Ovary (tissue), 9 donors: Measurements from ENCODE around the gene MICA. TPM values are rescaled to one million over a fixed set of nuclear protein-coding genes. Genes with fewer than 3 reads are reported as not detected.
"Not testable (repeated sequence)": the region's sequence is repeated elsewhere in the genome, so short reads cannot be mapped to it uniquely, and the experiment has no call there.

Source experiments
- DNase-seq, 5 donors: peaks; one replicate each; pipeline ENCODE4 v3.0.0-alpha.2; 2019 to 2020
- H3K27ac ChIP-seq, 2 donors: fragments of 200-600 bp; one replicate each; pipeline versions ENCODE4 v1.5.1 to v1.8.0; 2019 to 2022
- H3K27me3 ChIP-seq: fragments of 200-600 bp; one replicate; pipeline ENCODE4 v1.8.0; 2022
- H3K36me3 ChIP-seq: fragments of 200-600 bp; sonication (generic); one replicate; pipeline ENCODE4 v1.5.1; 2019
- H3K4me1 ChIP-seq: one replicate; pipeline ENCODE4 v1.8.1; 2013; ENCODE audit warnings: mild to moderate bottlenecking, moderate library complexity; ENCODE audit not compliant: insufficient read depth
- H3K4me3 ChIP-seq: fragments of 200-600 bp; sonication (generic); one replicate; pipeline ENCODE4 v1.5.1; 2017
- H3K9me3 ChIP-seq, 2 donors: fragments of 200-600 bp in 1 of 2; sonication (generic) in 1 of 2; one replicate each; pipeline versions ENCODE4 v1.5.1 to v1.8.1; 2013 to 2019; ENCODE audit warnings: mild to moderate bottlenecking in 1 of 2, moderate library complexity in 1 of 2
- CTCF ChIP-seq, 3 donors: fragments of 450-650 bp in 2 of 3; fragments of 200-600 bp in 1 of 3; IDR thresholded peaks; one replicate each; pipeline versions ENCODE4 v1.5.1 to v1.8.0; 2016 to 2022; ENCODE audit warnings: antibody characterized with exemption in 3 of 3, mild to moderate bottlenecking in 1 of 3
- EP300 ChIP-seq: sonication (generic); formaldehyde crosslinking; IDR thresholded peaks from one replicate; pipeline ENCODE4 v1.6.1; 2017; ENCODE audit warnings: antibody characterized with exemption
- POLR2A ChIP-seq: fragments of 450-650 bp; IDR thresholded peaks from one replicate; pipeline ENCODE4 v1.6.1; 2017; ENCODE audit warnings: antibody characterized with exemption, mild to moderate bottlenecking, moderate library complexity
- WGBS, 3 donors: extraction: QIAGEN DNeasy Blood & Tissue Kit in 1 of 3; methylation state at CpG; one replicate each; pipeline versions ENCODE4 v1.1.5 to v1.1.7; 2013 to 2017; 5-methylcytosine and 5-hydroxymethylcytosine counted together
- intact Hi-C, 4 donors: fragments of 100-400 bp; cut with DNase I; formaldehyde crosslinking; loops; one replicate each; pipeline versions ENCODE4 v1.11.0 to v1.15.1; 2022 to 2023
- polyA plus RNA-seq, 2 donors: library from polyadenylated mRNA; stranded (reverse); fragments of 200-250 nt in 1 of 2; fragments of 350-450 nt in 1 of 2; fragmentation: Illumina TruSeq in 1 of 2; extraction: RNeasy Lipid Tissue Mini Kit (QIAGEN cat#74804) in 1 of 2; gene quantifications; one replicate each; pipeline ENCODE4 v1.2.3, GENCODE V29; 2013 to 2014
- total RNA-seq, 7 donors: library from RNA; depleted of rRNA in 2 of 7; stranded (reverse); fragments of >200 nt in 2 of 7; fragmentation: NEBNext Ultra II Directional in 3 of 7; extraction: Animal tissue kit (Norgen Biotek cat#: 25700) in 3 of 7; gene quantifications; one replicate each; pipeline versions ENCODE4 v1.1.0 to v1.2.4, GENCODE V29; 2016 to 2023
- donor health status: DM: no; HTN: no; CAD: no; lungs with moderate emphysema.
- donor health status: DM: no; HTN: no; CAD: no.
- donor health status: Bipolar disorder and iron deficiency.
- donor health status: DM: yes; HTN: yes; CAD: no.
- donor health status: DM: no; HTN: no; CAD: no.
- donor health status: DM: yes; HTN: yes; CAD: no.

The MICA gene
- total and polyA plus RNA-seq, 9 donors, result 15.8 to 48.9 (median 27.9) TPM

- 13 to 23% (median 15%) methylated on average over 8 of the region's 8 CpGs for WGBS, 3 donors
- not testable (repeated sequence) for H3K4me1 ChIP-seq, H3K36me3 ChIP-seq, H3K4me3 ChIP-seq, H3K27me3 ChIP-seq, H3K27ac ChIP-seq, DNase-seq, H3K9me3 ChIP-seq
- intact Hi-C loops, result loop anchor here (1.0 to 5.0 kb wide), 3 partner anchors 44 to 45 kb away; no protein-coding TSS in a partner anchor
- TF ChIP-seq CTCF (IDR thresholded peaks at IDR 0.05), result peak in 1 of 3 donors; percentile 5
Measured at GRCh38 chr6:31397153-31397499, 6.3 kb upstream of the MICA start.

GRCh38 chr6:31397901-31398525 is 5.4 kb upstream of the MICA start:
- TF ChIP-seq EP300, result no peak
- no peak for TF ChIP-seq POLR2A
- no peak for TF ChIP-seq CTCF (IDR thresholded peaks at IDR 0.05)
- intact Hi-C loops, result loop anchor here (1.0 to 5.0 kb wide), 3 partner anchors 43 to 44 kb away; no protein-coding TSS in a partner anchor
- DNase-seq, result no peak
- no peak overlapping the region for H3K27ac ChIP-seq
- no peaks in the 10 kb centered on the region for H3K27me3 ChIP-seq
- no peaks in the 10 kb centered on the region for H3K9me3 ChIP-seq
- H3K36me3 ChIP-seq, result no peaks in the 10 kb centered on the region
- H3K4me3 ChIP-seq, result no peak overlapping the region
- WGBS, 3 donors, result 73 to 80% (median 79%) methylated on average over 10 of the region's 10 CpGs
- H3K4me1 ChIP-seq, result peaks cover 7% of the 10 kb centered on the region

DNA sequence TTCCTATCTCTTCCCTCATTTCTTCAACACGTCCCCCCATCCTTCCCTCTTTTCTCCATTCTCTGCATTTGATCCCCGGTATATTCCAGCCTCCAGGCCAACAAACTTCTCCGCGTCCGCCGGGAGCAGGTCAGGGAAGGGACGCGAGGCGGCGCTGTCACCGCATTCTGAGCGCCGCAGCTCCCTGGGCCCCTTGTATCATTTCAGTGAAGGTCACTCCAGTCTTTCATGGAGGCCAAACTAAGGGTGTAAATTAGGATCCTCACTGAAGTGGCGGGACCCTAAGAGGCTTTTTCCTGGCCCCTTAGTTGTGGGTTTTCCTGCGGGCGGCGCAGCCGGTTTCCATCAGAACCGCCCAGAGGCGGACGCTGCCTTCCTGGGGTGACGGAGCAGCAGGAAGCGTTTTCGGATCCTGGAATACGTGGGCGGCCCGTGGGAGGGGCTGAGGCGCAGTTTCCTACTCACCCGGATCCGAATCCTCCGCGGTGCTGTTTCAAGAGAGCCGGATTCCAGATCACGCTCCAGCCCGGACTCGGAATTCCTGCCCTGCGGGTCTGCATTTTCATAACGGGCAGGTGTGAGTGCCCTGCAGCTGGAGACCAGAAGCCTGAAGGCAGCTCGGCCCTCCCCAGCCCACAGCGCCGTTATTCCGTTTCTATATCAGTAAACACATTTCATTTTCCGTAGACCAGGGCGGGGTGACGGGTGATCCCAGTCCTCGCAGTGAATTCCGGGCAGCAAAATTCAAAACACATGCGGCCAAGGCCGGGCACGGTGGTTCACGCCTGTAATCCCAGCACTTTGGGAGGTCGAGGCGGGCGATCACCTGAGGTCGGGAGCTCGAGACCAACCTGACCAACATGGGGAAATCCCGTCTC is 3.6 kb upstream of the MICA start:
- 0% methylated on average over 56 to 57 of the region's 57 CpGs for whole genome bisulfite sequencing, 3 donors
- Histone ChIP-seq H3K27me3 (no peaks in the 10 kb centered on the region), H3K9me3 (no peaks in the 10 kb centered on the region), H3K27ac (peak overlapping the region; percentile 97 to 98), H3K36me3 (no peaks in the 10 kb centered on the region), H3K4me1 (peaks cover 15% of the 10 kb centered on the region), H3K4me3 (peak overlapping the region; percentile 81)
- intact Hi-C loops, result loop anchor here in 1 of 4 donors (5.0 kb wide), 1 partner anchor 42 kb away; no protein-coding TSS in a partner anchor
- peak; percentile 91 to 94 (median 92) for DNase-seq
- TF ChIP-seq POLR2A (peak; percentile 54), CTCF (IDR thresholded peaks at IDR 0.05) (peak; percentile 88 to 95 (median 92)), EP300 (no peak)

GRCh38 chr6:31400467-31401289 is 2.7 kb upstream of the MICA start:
- Histone ChIP-seq H3K4me1 (peaks cover 16% of the 10 kb centered on the region), H3K9me3 (no peaks in the 10 kb centered on the region), H3K4me3 (peak overlapping the region; percentile 81), H3K27ac (peak overlapping the region; percentile 97 to 98), H3K36me3 (no peaks in the 10 kb centered on the region), H3K27me3 (no peaks in the 10 kb centered on the region)
- whole genome bisulfite sequencing, 3 donors, result 1% methylated on average over 30 of the region's 30 CpGs
- intact Hi-C loops, result no loop called here
- TF ChIP-seq POLR2A (peak; percentile 37), EP300 (no peak)
- DNase-seq, result peak; percentile 76 to 87 (median 81)
